Loucy (cell line): ENCODE measurements around the gene AKAP11.

Source experiments
- EZH2phosphoT487 ChIP-seq: fragments of 200-600 bp; IDR thresholded peaks from 2 replicates; pipeline ENCODE4 v1.6.1; 2018; ENCODE audit warnings: antibody characterized with exemption, mild to moderate bottlenecking, moderate library complexity, borderline replicate concordance
- TF ChIP-seq, protein P1 (sequence below): fragments of 200-600 bp; sonication (generic); conservative IDR thresholded peaks from 2 replicates; pipeline ENCODE4 v1.5.1; 2014; ENCODE audit warnings: mild to moderate bottlenecking, antibody characterized with exemption, low read length

DNA sequence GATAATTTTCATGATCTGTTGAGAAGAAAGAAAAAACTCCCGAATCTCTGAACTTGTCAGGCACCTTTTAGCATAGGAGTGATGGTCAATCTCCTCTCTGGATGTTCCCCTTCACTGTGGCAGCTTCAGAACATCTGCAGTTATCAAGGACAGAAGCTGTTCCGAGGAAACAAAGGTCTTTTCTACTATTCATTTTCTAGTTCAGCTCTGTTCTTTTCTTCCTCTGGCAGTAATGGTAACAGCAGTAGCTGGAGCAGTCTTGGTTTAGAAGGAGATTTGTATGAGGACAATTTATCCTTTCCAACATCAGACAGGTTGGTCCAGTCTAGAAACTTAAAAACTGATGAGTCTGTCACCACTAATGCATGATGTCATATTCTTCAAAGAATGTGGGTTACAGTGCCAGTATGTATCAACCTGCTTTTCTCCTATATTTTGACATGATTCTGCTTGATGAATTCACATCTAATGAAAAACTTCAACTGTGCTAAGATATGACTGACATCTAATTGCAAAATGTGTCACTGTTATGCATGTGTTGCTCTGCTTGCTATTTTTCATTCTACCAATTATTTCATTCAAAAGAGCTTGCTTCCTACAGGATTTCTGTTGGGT lies 41.0 kb downstream of the AKAP11 start:
- TF ChIP-seq, protein P1, sequence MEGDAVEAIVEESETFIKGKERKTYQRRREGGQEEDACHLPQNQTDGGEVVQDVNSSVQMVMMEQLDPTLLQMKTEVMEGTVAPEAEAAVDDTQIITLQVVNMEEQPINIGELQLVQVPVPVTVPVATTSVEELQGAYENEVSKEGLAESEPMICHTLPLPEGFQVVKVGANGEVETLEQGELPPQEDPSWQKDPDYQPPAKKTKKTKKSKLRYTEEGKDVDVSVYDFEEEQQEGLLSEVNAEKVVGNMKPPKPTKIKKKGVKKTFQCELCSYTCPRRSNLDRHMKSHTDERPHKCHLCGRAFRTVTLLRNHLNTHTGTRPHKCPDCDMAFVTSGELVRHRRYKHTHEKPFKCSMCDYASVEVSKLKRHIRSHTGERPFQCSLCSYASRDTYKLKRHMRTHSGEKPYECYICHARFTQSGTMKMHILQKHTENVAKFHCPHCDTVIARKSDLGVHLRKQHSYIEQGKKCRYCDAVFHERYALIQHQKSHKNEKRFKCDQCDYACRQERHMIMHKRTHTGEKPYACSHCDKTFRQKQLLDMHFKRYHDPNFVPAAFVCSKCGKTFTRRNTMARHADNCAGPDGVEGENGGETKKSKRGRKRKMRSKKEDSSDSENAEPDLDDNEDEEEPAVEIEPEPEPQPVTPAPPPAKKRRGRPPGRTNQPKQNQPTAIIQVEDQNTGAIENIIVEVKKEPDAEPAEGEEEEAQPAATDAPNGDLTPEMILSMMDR: no peak
- no peak for TF ChIP-seq EZH2phosphoT487
